Neural progenitor cell (in vitro differentiated cells): Measurements from ENCODE around the gene HSF2BP.

Source experiments
- CTCF ChIP-seq: fragments of 200-600 bp; sonication (generic); IDR thresholded peaks from 2 replicates; pipeline ENCODE4 v1.5.1; 2017; ENCODE audit warnings: antibody characterized with exemption, mild to moderate bottlenecking
- EZH2 ChIP-seq: fragments of 200-600 bp; sonication (generic); IDR thresholded peaks from 2 replicates; pipeline ENCODE4 v1.6.1; 2017; ENCODE audit warnings: antibody characterized with exemption, mild to moderate bottlenecking, moderate library complexity
- EZH2phosphoT487 ChIP-seq: fragments of 200-600 bp; sonication (generic); IDR thresholded peaks from 2 replicates; pipeline ENCODE4 v1.6.1; 2017; ENCODE audit warnings: antibody characterized with exemption

GRCh38 chr21:43571976-43572375, 87.3 kb downstream of the HSF2BP start:
- no peak for TF ChIP-seq CTCF
- no peak for TF ChIP-seq EZH2
- no peak for TF ChIP-seq EZH2phosphoT487
